ENCODE measurements around the gene SLC13A3. TPM values are rescaled to one million over a fixed set of nuclear protein-coding genes. Genes with fewer than 3 reads are reported as not detected.

SLC13A3 gene
- total and polyA plus RNA-seq, 4 donors = 1.5 to 10.7 (median 8.3) TPM

- no peak overlapping the region for H3K9ac ChIP-seq (ENCODE audit: low read depth in 1 of 2, low read length in 2 of 2)
- DNase-seq (ENCODE audit: low spot score) = no peak
- no peaks in the 10 kb centered on the region for H3K27me3 ChIP-seq (ENCODE audit: control insufficient read depth in 4 of 4, insufficient read depth in 4 of 4, low read length in 3 of 4)
- H3K9me3 ChIP-seq (ENCODE audit: control insufficient read depth in 4 of 4, low read length in 3 of 4) = no peaks in the 10 kb centered on the region
- no peak overlapping the region for H3K27ac ChIP-seq (ENCODE audit: low read depth in 1 of 2, low read length in 2 of 2)
- H3K36me3 ChIP-seq (ENCODE audit: control insufficient read depth in 4 of 4, insufficient read depth in 3 of 4, low read depth in 1 of 4, low read length in 3 of 4) = no peaks in the 10 kb centered on the region
- H3K4me1 ChIP-seq (ENCODE audit: control insufficient read depth in 4 of 4, insufficient read depth in 4 of 4, low read length in 3 of 4) = no peaks in the 10 kb centered on the region
- WGBS = 86% methylated on average over 14 of the region's 14 CpGs
- no peak for TF ChIP-seq MAX (IDR thresholded peaks at IDR 0.05)
- no peak for TF ChIP-seq HNF4G (IDR thresholded peaks at IDR 0.05)
- no peak for TF ChIP-seq TAF1 (conservative IDR thresholded peaks at IDR 0.05)
- no peak for TF ChIP-seq EGR1 (IDR thresholded peaks at IDR 0.05; ENCODE audit: low read depth in 2 of 2)
- no peak for TF ChIP-seq RXRA (IDR thresholded peaks at IDR 0.05)
- no peak for TF ChIP-seq NR2F2 (IDR thresholded peaks at IDR 0.05)
- TF ChIP-seq JUND (IDR thresholded peaks at IDR 0.05) = no peak
- no peak for TF ChIP-seq RAD21 (IDR thresholded peaks at IDR 0.05)
- no peak for TF ChIP-seq ATF3 (IDR thresholded peaks at IDR 0.05)
- no peak for TF ChIP-seq REST (IDR thresholded peaks at IDR 0.05)
- TF ChIP-seq GABPA (IDR thresholded peaks at IDR 0.05 in 1 of 2, conservative IDR thresholded peaks at IDR 0.05 in 1 of 2) = no peak
- no peak for TF ChIP-seq SP1 (IDR thresholded peaks at IDR 0.05)
- no peak for TF ChIP-seq HNF4A (conservative IDR thresholded peaks at IDR 0.05)
- TF ChIP-seq FOXA1 (IDR thresholded peaks at IDR 0.05) = no peak
- no peak for TF ChIP-seq YY1 (IDR thresholded peaks at IDR 0.05)
- no peak for TF ChIP-seq ZBTB33 (IDR thresholded peaks at IDR 0.05)
- no peak for TF ChIP-seq CTCF (IDR thresholded peaks at IDR 0.05; ENCODE audit: low read depth, low read length, missing input control)
- TF ChIP-seq FOXA2 (IDR thresholded peaks at IDR 0.05) = no peak
- no peak overlapping the region for H3K4me3 ChIP-seq (ENCODE audit: low read depth in 1 of 3, low read length in 3 of 3)
These were observed 106.0 kb downstream of the SLC13A3 start for GRCh38 chr20:46545077-46545826.

All from liver (tissue), 9 donors.